ENCODE measurements around the gene HOXA5.

The HOXA5 gene

GRCh38 chr7:27182285-27182841 lies 38.9 kb upstream of the HOXA5 start:
- DNase-seq (ENCODE audit: low read depth), result no peak

GRCh38 chr7:27181795-27182275 lies 38.4 kb upstream of the HOXA5 start:
- DNase-seq (ENCODE audit: low read depth), result no peak

GRCh38 chr7:27180431-27181420 lies 37.2 kb upstream of the HOXA5 start:
- no peak for DNase-seq (ENCODE audit: low read depth)

- DNase-seq (ENCODE audit: low read depth), result no peak
These were observed 36.3 kb upstream of the HOXA5 start for GRCh38 chr7:27179503-27180430.

- DNase-seq (ENCODE audit: low read depth), result no peak
These were observed 35.5 kb upstream of the HOXA5 start for GRCh38 chr7:27179030-27179429.

GRCh38 chr7:27178366-27178765 lies 34.9 kb upstream of the HOXA5 start:
- no peak for DNase-seq (ENCODE audit: low read depth)

- DNase-seq (ENCODE audit: low read depth), result no peak
These were observed 34.4 kb upstream of the HOXA5 start for GRCh38 chr7:27177795-27178320.

GRCh38 chr7:27176962-27177794 lies 33.7 kb upstream of the HOXA5 start:
- DNase-seq (ENCODE audit: low read depth), result no peak

GRCh38 chr7:27176524-27176845 lies 33.0 kb upstream of the HOXA5 start:
- no peak for DNase-seq (ENCODE audit: low read depth)

- DNase-seq (ENCODE audit: low read depth), result no peak
These were observed 32.4 kb upstream of the HOXA5 start for GRCh38 chr7:27175626-27176523.

GRCh38 chr7:27174874-27175625 lies 31.6 kb upstream of the HOXA5 start:
- DNase-seq (ENCODE audit: low read depth), result no peak

- no peak for DNase-seq (ENCODE audit: low read depth)
These were observed 30.7 kb upstream of the HOXA5 start, which contains the start of gene HOXA10 for GRCh38 chr7:27173956-27174873. Gene HOXA10, minus strand, starts transcription at chr7:27174320. Its CDS starts 14 bp downstream, at chr7:27174306.

- no peak for DNase-seq (ENCODE audit: low read depth)
These were observed 30.1 kb upstream of the HOXA5 start for GRCh38 chr7:27173511-27173955.

- DNase-seq (ENCODE audit: low read depth), result no peak
These were observed 29.5 kb upstream of the HOXA5 start for GRCh38 chr7:27172823-27173510.

GRCh38 chr7:27172315-27172774 lies 28.9 kb upstream of the HOXA5 start:
- no peak for DNase-seq (ENCODE audit: low read depth)

- no peak for DNase-seq (ENCODE audit: low read depth)
These were observed 28.3 kb upstream of the HOXA5 start for GRCh38 chr7:27171637-27172314.

- DNase-seq (ENCODE audit: low read depth), result no peak
These were observed 27.8 kb upstream of the HOXA5 start for GRCh38 chr7:27171325-27171636.
